CD1c-positive myeloid dendritic cell (primary cell): ENCODE measurements around the gene SOD1.
"Not testable (repeated sequence)": the region's sequence is repeated elsewhere in the genome, so short reads cannot be mapped to it uniquely, and the experiment has no call there.

Source experiments
- DNase-seq: peaks from one replicate; pipeline ENCODE4 v3.0.0-alpha.2; 2016; ENCODE audit errors: extremely low spot score

Gene SOD1

GRCh38 chr21:31659536-31660258 is at the start of gene SOD1:
Gene SOD1, plus strand, starts transcription at chr21:31659693. Its CDS starts 77 bp downstream, at chr21:31659770.
- DNase-seq: peak; percentile 97

GRCh38 chr21:31611445-31611844 is 48.0 kb upstream of the SOD1 start:
- DNase-seq: no peak

- peak; percentile 60 for DNase-seq
Measured at GRCh38 chr21:31612894-31613785, 46.4 kb upstream of the SOD1 start.

- no peak for DNase-seq
Measured at GRCh38 chr21:31614705-31615104, 44.8 kb upstream of the SOD1 start.

GRCh38 chr21:31616216-31616615 is 43.3 kb upstream of the SOD1 start:
- DNase-seq: no peak

- DNase-seq: no peak
Measured at GRCh38 chr21:31618696-31619430, 40.6 kb upstream of the SOD1 start.

GRCh38 chr21:31622397-31622796 is 37.1 kb upstream of the SOD1 start:
- no peak for DNase-seq

- no peak for DNase-seq
Measured at GRCh38 chr21:31623664-31624063, 35.8 kb upstream of the SOD1 start.

- DNase-seq: no peak
Measured at GRCh38 chr21:31624181-31624580, 35.3 kb upstream of the SOD1 start.

- DNase-seq: no peak
Measured at GRCh38 chr21:31624961-31625491, 34.5 kb upstream of the SOD1 start.

- DNase-seq: no peak
Measured at GRCh38 chr21:31629972-31630711, 29.4 kb upstream of the SOD1 start.

- DNase-seq: not testable (repeated sequence)
Measured at GRCh38 chr21:31631881-31632280, 27.6 kb upstream of the SOD1 start.

- no peak for DNase-seq
Measured at GRCh38 chr21:31634993-31635392, 24.5 kb upstream of the SOD1 start.

GRCh38 chr21:31636874-31637273 is 22.6 kb upstream of the SOD1 start:
- no peak for DNase-seq

- DNase-seq: no peak
Measured at GRCh38 chr21:31641416-31641922, 18.0 kb upstream of the SOD1 start.

- DNase-seq: no peak
Measured at GRCh38 chr21:31644643-31645042, 14.8 kb upstream of the SOD1 start.

- DNase-seq: no peak
Measured at GRCh38 chr21:31647650-31648049, 11.8 kb upstream of the SOD1 start.

- no peak for DNase-seq
Measured at GRCh38 chr21:31650930-31651329, 8.6 kb upstream of the SOD1 start.

- not testable (repeated sequence) for DNase-seq
Measured at GRCh38 chr21:31651491-31651890, 8.0 kb upstream of the SOD1 start.

- DNase-seq: no peak
Measured at GRCh38 chr21:31654340-31654739, 5.2 kb upstream of the SOD1 start.
